Neural cell (in vitro differentiated cells): ENCODE measurements around the gene RABGEF1. TPM values are rescaled to one million over a fixed set of nuclear protein-coding genes. Genes with fewer than 3 reads are reported as not detected.

Experiments
- H2AFZ ChIP-seq: fragments of 200-600, 300-800 bp; sonication (generic), shearing (Covaris generic); 2 replicates; pipeline ENCODE4 v1.6.0; 2014; ENCODE audit warnings: low read depth, mild to moderate bottlenecking, antibody characterized with exemption, low read length, moderate library complexity
- H3F3A ChIP-seq: fragments of 200-600 bp; shearing (Covaris generic); 2 replicates; pipeline ENCODE4 v1.6.1; 2016; ENCODE audit warnings: mild to moderate bottlenecking, moderate library complexity, mixed read lengths, antibody characterized with exemption, low read length; ENCODE audit not compliant: insufficient read depth, poor library complexity, severe bottlenecking
- H3K27ac ChIP-seq: fragments of 200-600, 300-800 bp; sonication (generic), shearing (Covaris generic); 2 replicates; pipeline ENCODE4 v1.5.1; 2014; ENCODE audit warnings: mild to moderate bottlenecking, low read length, moderate library complexity
- H3K27me3 ChIP-seq: fragments of 300-800, 200-600 bp; sonication (generic), shearing (Covaris generic); 2 replicates; pipeline ENCODE4 v1.6.0; 2014; ENCODE audit warnings: mild to moderate bottlenecking, low read depth, low read length, moderate library complexity; ENCODE audit not compliant: insufficient read depth
- H3K36me3 ChIP-seq: fragments of 300-800, 200-600 bp; sonication (generic), shearing (Covaris generic); 2 replicates; pipeline ENCODE4 v1.5.1; 2014; ENCODE audit warnings: mild to moderate bottlenecking, antibody characterized with exemption, low read length, moderate library complexity; ENCODE audit not compliant: insufficient read depth
- H3K4me2 ChIP-seq: fragments of 300-800, 200-600 bp; sonication (generic), shearing (Covaris generic); 2 replicates; pipeline ENCODE4 v1.6.0; 2014; ENCODE audit warnings: mild to moderate bottlenecking, low read length
- H3K4me3 ChIP-seq: fragments of 300-800, 200-600 bp; sonication (generic), shearing (Covaris generic); 2 replicates; pipeline ENCODE4 v1.5.1; 2014; ENCODE audit warnings: mild to moderate bottlenecking, low read length, moderate library complexity
- H3K79me2 ChIP-seq: fragments of 200-600 bp; shearing (Covaris generic); replicated peaks from 2 replicates; pipeline ENCODE4 v1.6.0; 2014; ENCODE audit warnings: mild to moderate bottlenecking, low read length, moderate library complexity; ENCODE audit not compliant: insufficient read depth
- H3K9ac ChIP-seq: fragments of 300-800, 200-600 bp; sonication (generic), shearing (Covaris generic); 2 replicates; pipeline ENCODE4 v1.6.1; 2016; ENCODE audit warnings: mild to moderate bottlenecking, low read length, mixed read lengths
- H3K9me2 ChIP-seq: fragments of 200-600 bp; shearing (Covaris generic); 2 replicates; pipeline ENCODE4 v1.6.1; 2016; ENCODE audit warnings: mild to moderate bottlenecking, low read length, mixed read lengths; ENCODE audit not compliant: insufficient read depth
- H3K9me3 ChIP-seq: fragments of 200-600, 300-800 bp; sonication (generic), shearing (Covaris generic); 2 replicates; pipeline ENCODE4 v1.6.1; 2016; ENCODE audit warnings: mild to moderate bottlenecking, mixed run types, low read length, moderate library complexity, mixed read lengths
- H4K20me1 ChIP-seq: fragments of 200-600 bp; shearing (Covaris generic); 2 replicates; pipeline ENCODE4 v1.6.1; 2016; ENCODE audit warnings: mild to moderate bottlenecking, mixed run types; ENCODE audit not compliant: insufficient read depth
- CTCF ChIP-seq: fragments of 450-650 bp; IDR thresholded peaks from 2 replicates; pipeline ENCODE4 v1.5.1; 2014; ENCODE audit warnings: antibody characterized with exemption, mild to moderate bottlenecking, moderate library complexity; ENCODE audit not compliant: poor library complexity, severe bottlenecking
- EP300 ChIP-seq: fragments of 450-650 bp; conservative IDR thresholded peaks from 2 replicates; pipeline ENCODE4 v1.6.1; 2014; ENCODE audit warnings: antibody characterized with exemption, mild to moderate bottlenecking, moderate library complexity; ENCODE audit not compliant: poor library complexity, severe bottlenecking
- EZH2 ChIP-seq: fragments of 200-600, 300-800 bp; shearing (Covaris generic), sonication (generic); IDR thresholded peaks from 2 replicates; pipeline ENCODE4 v1.6.1; 2014; ENCODE audit warnings: antibody characterized with exemption, low read length, borderline replicate concordance, mild to moderate bottlenecking; ENCODE audit not compliant: insufficient read depth, poor library complexity, severe bottlenecking
- MXI1 ChIP-seq: fragments of 450-650 bp; conservative IDR thresholded peaks from 2 replicates; pipeline ENCODE4 v1.6.1; 2014; ENCODE audit warnings: antibody characterized with exemption, mild to moderate bottlenecking; ENCODE audit not compliant: poor library complexity, severe bottlenecking
- POLR2AphosphoS5 ChIP-seq: IDR thresholded peaks from 2 replicates; pipeline ENCODE4 v1.6.1; 2012
- RAD21 ChIP-seq: fragments of 450-650 bp; conservative IDR thresholded peaks from 2 replicates; pipeline ENCODE4 v1.6.1; 2014; ENCODE audit warnings: antibody characterized with exemption, mild to moderate bottlenecking, moderate library complexity
- REST ChIP-seq: IDR thresholded peaks from 2 replicates; pipeline ENCODE4 v1.6.1; 2012; ENCODE audit warnings: borderline replicate concordance
- SMC3 ChIP-seq: fragments of 450-650 bp; conservative IDR thresholded peaks from 2 replicates; pipeline ENCODE4 v1.6.1; 2014; ENCODE audit warnings: antibody characterized with exemption, mild to moderate bottlenecking, moderate library complexity; ENCODE audit not compliant: poor library complexity
- TAF1 ChIP-seq: IDR thresholded peaks from 2 replicates; pipeline ENCODE4 v1.6.1; 2012; ENCODE audit warnings: low read depth
- polyA plus RNA-seq: library from polyadenylated mRNA; depleted of rRNA; stranded (reverse); fragments of >200 nt; gene quantifications from 2 replicates; pipeline ENCODE4 v1.2.3, GENCODE V29; 2014
- small RNA-seq, 3 experiments: library from RNA; depleted of rRNA; stranded (forward); fragments of <200 nt; gene quantifications; one replicate each; pipeline ENCODE3, GENCODE V24; 2012

Gene RABGEF1
- polyA plus RNA-seq, 1 donor from 2014 or later, result 34.8 TPM

GRCh38 chr7:66860767-66861166 lies 120.2 kb downstream of the RABGEF1 start:
- Histone ChIP-seq H3K27ac (no peak overlapping the region), H3K9me3 (no peaks in the 10 kb centered on the region), H4K20me1 (no peaks in the 10 kb centered on the region), H3K9me2 (no peaks in the 10 kb centered on the region), H3K9ac (no peak overlapping the region), H3K27me3 (no peaks in the 10 kb centered on the region), H3F3A (no peaks in the 10 kb centered on the region), H3K4me3 (no peak overlapping the region), H3K36me3 (no peaks in the 10 kb centered on the region), H3K79me2 (no peaks in the 10 kb centered on the region), H2AFZ (no peak overlapping the region), H3K4me2 (no peak overlapping the region)
- TF ChIP-seq EZH2 (no peak), POLR2AphosphoS5 (no peak), CTCF (no peak), EP300 (no peak), TAF1 (no peak), REST (no peak), MXI1 (no peak), RAD21 (no peak), SMC3 (no peak)

Small RNA genes within 50 kb of the gene (small RNA-seq; reads per million reads assigned to genes)
- 0 reads per million in 3 experiments for gene AC027644.2

Other genes with a start within 250 kb of the RABGEF1 start
- gene KCTD7, start 111.9 kb upstream of the RABGEF1 start, polyA plus RNA-seq, result 79.4 and 89.4 TPM in 2 replicates
- gene TMEM248, start 180.5 kb downstream of the RABGEF1 start, polyA plus RNA-seq, result 41.8 and 44.5 TPM in 2 replicates